B cell (primary cell): Measurements from ENCODE around the gene FSCN2.

Experiments used
- CTCF ChIP-seq: fragments of 200-600 bp; IDR thresholded peaks from one replicate; pipeline ENCODE4 v1.8.0; 2022; ENCODE audit warnings: antibody characterized with exemption, mild to moderate bottlenecking
- EZH2 ChIP-seq: IDR thresholded peaks from 2 replicates; pipeline ENCODE4 v1.6.1; 2012; ENCODE audit warnings: borderline replicate concordance, low read depth, mild to moderate bottlenecking, moderate library complexity, low read length; ENCODE audit not compliant: insufficient read depth, poor library complexity, severe bottlenecking

- no peak for TF ChIP-seq CTCF
- no peak for TF ChIP-seq EZH2
These were observed 11.4 kb downstream of the FSCN2 start for GRCh38 chr17:81539571-81539900.
